Kidney (tissue), 14 donors: ENCODE data around the gene HOXA13. TPM values are rescaled to one million over a fixed set of nuclear protein-coding genes. Genes with fewer than 3 reads are reported as not detected.

ENCODE experiments used
- DNase-seq, 5 donors: peaks; one replicate each; pipeline ENCODE4 v3.0.0-alpha.2; 2013 to 2020
- FAIRE-seq: peaks from 2 replicates; lab custom pipeline; 2012; peaks lifted over from hg19 to GRCh38; lab: Jason Lieb, UNC
- H3K27ac ChIP-seq, 2 donors: one replicate each; pipeline ENCODE4 v1.7.0; 2013; ENCODE audit warnings: low read depth in 2 of 2, low read length in 2 of 2, inconsistent platforms in 1 of 2
- H3K27me3 ChIP-seq: one replicate; pipeline ENCODE4 v1.7.1; 2013; ENCODE audit warnings: low read length, inconsistent platforms; ENCODE audit not compliant: control insufficient read depth, insufficient read depth
- H3K36me3 ChIP-seq, 3 donors: one replicate each; pipeline versions ENCODE4 v1.7.0 to v1.7.1; 2013; ENCODE audit warnings: low read length in 3 of 3, control low read depth in 1 of 3, inconsistent platforms in 1 of 3; ENCODE audit not compliant: insufficient read depth in 3 of 3, control insufficient read depth in 2 of 3
- H3K4me1 ChIP-seq, 3 donors: one replicate each; pipeline versions ENCODE4 v1.7.0 to v1.7.1; 2013; ENCODE audit warnings: low read length in 3 of 3, inconsistent platforms in 1 of 3, low read depth in 1 of 3; ENCODE audit not compliant: control insufficient read depth in 2 of 3, insufficient read depth in 2 of 3
- H3K4me3 ChIP-seq, 3 donors: one replicate each; pipeline versions ENCODE4 v1.7.0 to v1.8.1; 2013; ENCODE audit warnings: low read length in 3 of 3, control low read depth in 1 of 3, inconsistent platforms in 1 of 3
- H3K9ac ChIP-seq, 3 donors: one replicate each; pipeline versions ENCODE4 v1.7.0 to v1.7.1; 2013; ENCODE audit warnings: low read length in 3 of 3, control low read depth in 1 of 3, inconsistent platforms in 1 of 3
- H3K9me3 ChIP-seq, 3 donors: one replicate each; pipeline versions ENCODE4 v1.7.0 to v1.7.1; 2013; ENCODE audit warnings: low read length in 3 of 3, control low read depth in 1 of 3, inconsistent platforms in 1 of 3; ENCODE audit not compliant: control insufficient read depth in 2 of 3, insufficient read depth in 1 of 3
- CTCF ChIP-seq: IDR thresholded peaks from 3 replicates; pipeline ENCODE4 v1.5.1; 2012; ENCODE audit warnings: mild to moderate bottlenecking, moderate library complexity, borderline replicate concordance; ENCODE audit not compliant: insufficient read depth; ENCODE audit errors: extremely low read depth
- intact Hi-C: fragments of 100-400 bp; cut with DNase I; formaldehyde crosslinking; loops from one replicate; pipeline ENCODE4 v1.11.1; 2022
- polyA plus RNA-seq: library from polyadenylated mRNA; stranded (reverse); fragments of 350-450 nt; fragmentation: Illumina TruSeq; extraction: RNeasy Lipid Tissue Mini Kit (QIAGEN cat#74804); gene quantifications from one replicate; pipeline ENCODE4 v1.2.3, GENCODE V29; 2014; ENCODE audit warnings: low read depth, low replicate concordance; ENCODE audit not compliant: insufficient read depth
- total RNA-seq: library from RNA; stranded (reverse); fragmentation: NEBNext Ultra II Directional; extraction: Animal tissue kit (Norgen Biotek cat#: 25700); gene quantifications from one replicate; pipeline ENCODE4 v1.2.1, GENCODE V29; 2021
- donor health status: control.
- donor health status: control.
- donor health status: control.
- donor health status: control.
- donor health status: control.
- donor health status: DM: yes; HTN: yes; CAD: no.
- donor health status: Normal renal cell carcinoma (clear cell type).

The HOXA13 gene
- total and polyA plus RNA-seq, 2 donors from 2014 or later: 0.17 to 0.44 TPM

DNA sequence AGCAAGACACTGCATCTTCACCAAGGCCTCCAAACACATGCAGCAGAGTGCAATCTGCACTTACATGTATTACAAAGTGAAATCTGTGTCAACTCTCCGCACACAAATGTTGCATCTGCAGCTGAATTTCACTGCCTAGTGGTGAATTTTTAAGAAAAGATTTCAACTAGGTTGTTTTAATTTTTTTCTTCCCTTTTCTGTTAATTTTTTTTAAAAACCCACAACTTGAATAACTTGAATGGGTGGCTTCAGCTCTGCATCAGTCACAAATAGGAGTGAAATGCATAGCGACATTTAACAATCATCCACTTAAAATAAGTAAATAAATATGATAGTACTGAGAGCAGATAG, 5.9 kb downstream of the HOXA13 start:
- intact Hi-C loops: no loop called here
- peak in 1 of 5 donors; percentile 48 for DNase-seq
- no peaks in the 10 kb centered on the region for H3K4me1 ChIP-seq
- no peak for TF ChIP-seq CTCF
- no peak for FAIRE-seq
- H3K27ac ChIP-seq: no peak overlapping the region
- peaks cover 73% of the 10 kb centered on the region for H3K27me3 ChIP-seq
- H3K9ac ChIP-seq: no peak overlapping the region
- no peaks in the 10 kb centered on the region for H3K36me3 ChIP-seq
- no peak overlapping the region for H3K4me3 ChIP-seq
- H3K9me3 ChIP-seq: no peaks in the 10 kb centered on the region

- no peak overlapping the region for H3K9ac ChIP-seq
- intact Hi-C loops: no loop called here
Observed at GRCh38 chr7:27193335-27194001, 6.4 kb downstream of the HOXA13 start.

DNA sequence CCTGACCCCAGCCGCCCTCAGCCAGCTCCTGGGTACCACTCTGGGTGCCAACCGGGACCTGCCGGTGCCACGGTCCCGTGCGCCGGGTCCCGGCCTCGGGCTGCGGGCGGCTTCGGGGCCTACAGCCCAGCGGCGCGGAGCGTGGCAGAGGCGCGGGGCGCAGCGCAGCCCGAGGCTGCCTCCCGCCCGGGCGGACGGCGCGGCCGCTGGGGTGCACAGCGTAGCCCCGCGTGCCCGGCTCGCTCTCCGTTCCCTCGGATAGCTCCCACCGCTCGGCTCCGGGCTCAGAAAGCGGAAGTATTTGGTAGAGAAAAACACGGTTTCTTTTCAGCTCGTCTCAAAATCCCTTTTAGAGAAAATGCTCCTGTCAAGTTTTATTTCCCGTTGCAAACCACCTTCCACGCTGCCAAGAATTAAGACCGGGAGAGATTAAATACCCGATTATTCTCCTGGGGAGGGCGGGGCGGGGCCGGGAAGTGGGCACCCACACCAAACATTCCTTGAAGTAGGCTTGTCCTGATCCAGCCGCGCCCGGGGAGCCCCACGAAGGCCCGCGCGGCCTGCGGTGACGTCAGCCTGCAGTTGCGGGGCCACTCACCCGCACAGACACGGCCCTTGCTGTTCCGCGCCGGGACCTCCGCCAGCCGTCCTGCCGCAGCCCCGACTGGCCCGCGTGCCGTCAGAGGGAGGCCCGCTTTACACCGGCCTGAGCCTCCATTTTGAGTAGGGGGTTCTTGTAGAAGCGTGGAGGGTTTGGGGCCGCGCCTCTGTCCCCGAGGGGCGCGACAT, 7.2 kb downstream of the HOXA13 start:
- no peak overlapping the region for H3K9ac ChIP-seq
- peaks cover 0 to 2% (median 0%) of the 10 kb centered on the region in 3 donors for H3K4me1 ChIP-seq
- peaks cover 60% of the 10 kb centered on the region for H3K27me3 ChIP-seq
- no peak for TF ChIP-seq CTCF
- FAIRE-seq (no peak), DNase-seq (peak in 4 of 5 donors; percentile 45 to 81 (median 63))
- H3K36me3 ChIP-seq: no peaks in the 10 kb centered on the region
- peak overlapping the region in 1 of 3 donors; percentile 32 for H3K4me3 ChIP-seq
- intact Hi-C loops: no loop called here
- H3K9me3 ChIP-seq: no peaks in the 10 kb centered on the region
- H3K27ac ChIP-seq: no peak overlapping the region

More at GRCh38 chr7:27193335-27194001, 6.4 kb downstream of the HOXA13 start:
- H3K27ac ChIP-seq: no peak overlapping the region
- H3K9me3 ChIP-seq: no peaks in the 10 kb centered on the region
- H3K36me3 ChIP-seq: no peaks in the 10 kb centered on the region
- peaks cover 68% of the 10 kb centered on the region for H3K27me3 ChIP-seq
- H3K4me3 ChIP-seq: peak overlapping the region in 1 of 3 donors; percentile 32
- DNase-seq (peak; percentile 37 to 73 (median 50)), FAIRE-seq (no peak)
- no peak for TF ChIP-seq CTCF
- H3K4me1 ChIP-seq: no peaks in the 10 kb centered on the region
